IMR-90 (cell line): ENCODE measurements around the gene KRT35. TPM values are rescaled to one million over a fixed set of nuclear protein-coding genes. Genes with fewer than 3 reads are reported as not detected.

Experiments used
- ATAC-seq: fragments of 200-7000 bp; cut with Tn5 transposase; 2 replicates; pipeline ENCODE4 v1.9.1; 2020; ENCODE audit warnings: low read depth, mild to moderate bottlenecking, moderate library complexity
- BruUV-seq: library from RNA; stranded (reverse); fragments of 400-500 nt; replicated peaks from 2 replicates; lab custom pipeline; 2021; lab: Mats Ljungman, UMichigan
- CTCF ChIA-PET: fragments of 300-600 bp; formaldehyde crosslinking; extraction: SDS; loops from one replicate; lab custom pipeline; 2021; ENCODE audit warnings: antibody characterized with exemption; lab: Yijun Ruan, JAX
- POLR2A ChIA-PET: fragments of 300-600 bp; sonication (Branson Sonifier 250); formaldehyde crosslinking; loops from one replicate; lab custom pipeline; 2022; ENCODE audit warnings: antibody characterized with exemption; ENCODE audit not compliant: unreplicated experiment; lab: Charles Lee
- DNase-seq: peaks from one replicate; pipeline ENCODE4 v3.0.0; 2013
- H2AFZ ChIP-seq: replicated peaks from 2 replicates; pipeline ENCODE3; 2013; ENCODE audit warnings: low read length, mild to moderate bottlenecking; ENCODE audit not compliant: poor library complexity
- H2AK5ac ChIP-seq: 2 replicates; pipeline ENCODE4 v1.6.1; 2013; ENCODE audit warnings: low read depth, low read length, inconsistent platforms
- H2AK9ac ChIP-seq: replicated peaks from 2 replicates; pipeline ENCODE3; 2013; ENCODE audit warnings: mild to moderate bottlenecking, low read depth, low read length, moderate library complexity; ENCODE audit not compliant: poor library complexity
- H2BK120ac ChIP-seq: 2 replicates; pipeline ENCODE4 v1.6.1; 2013; ENCODE audit warnings: low read depth, low read length, inconsistent platforms
- H2BK15ac ChIP-seq: 3 replicates; pipeline ENCODE4 v1.6.1; 2013; ENCODE audit warnings: low read depth, low read length, inconsistent platforms
- H2BK20ac ChIP-seq: 2 replicates; pipeline ENCODE4 v1.6.1; 2013; ENCODE audit warnings: low read depth, mild to moderate bottlenecking, inconsistent platforms, low read length, moderate library complexity
- H2BK5ac ChIP-seq: 2 replicates; pipeline ENCODE4 v1.6.1; 2013; ENCODE audit warnings: mild to moderate bottlenecking, low read depth, low read length, inconsistent platforms; ENCODE audit not compliant: poor library complexity, severe bottlenecking
- H3K14ac ChIP-seq: replicated peaks from 2 replicates; pipeline ENCODE4 v1.6.1; 2013; ENCODE audit warnings: low read depth, low read length, inconsistent platforms
- H3K18ac ChIP-seq: 2 replicates; pipeline ENCODE4 v1.6.1; 2013; ENCODE audit warnings: low read depth, low read length, control low read depth
- H3K23ac ChIP-seq: 2 replicates; pipeline ENCODE4 v1.6.1; 2013; ENCODE audit warnings: low read depth, low read length, inconsistent platforms
- H3K27ac ChIP-seq: 2 replicates; pipeline ENCODE4 v1.5.1; 2013; ENCODE audit warnings: mild to moderate bottlenecking, control low read depth, low read length; ENCODE audit not compliant: insufficient read depth
- H3K27me3 ChIP-seq: 2 replicates; pipeline ENCODE4 v1.6.1; 2013; ENCODE audit warnings: low read length; ENCODE audit not compliant: control insufficient read depth, insufficient read depth
- H3K36me3 ChIP-seq: 2 replicates; pipeline ENCODE4 v1.6.1; 2013; ENCODE audit warnings: low read length, mixed read lengths; ENCODE audit not compliant: control insufficient read depth, insufficient read depth
- H3K4ac ChIP-seq: 2 replicates; pipeline ENCODE4 v1.6.1; 2013; ENCODE audit warnings: low read depth, low read length, inconsistent platforms
- H3K4me1 ChIP-seq: 2 replicates; pipeline ENCODE4 v1.6.1; 2013; ENCODE audit warnings: low read length, mixed read lengths; ENCODE audit not compliant: control insufficient read depth, insufficient read depth
- H3K4me2 ChIP-seq: 2 replicates; pipeline ENCODE4 v1.6.1; 2013; ENCODE audit warnings: low read depth, mild to moderate bottlenecking, control low read depth, low read length, moderate library complexity
- H3K4me3 ChIP-seq: 2 replicates; pipeline ENCODE4 v1.5.1; 2013; ENCODE audit warnings: low read depth, mild to moderate bottlenecking, control low read depth, low read length, moderate library complexity; ENCODE audit not compliant: insufficient read depth
- H3K56ac ChIP-seq: 2 replicates; pipeline ENCODE4 v1.6.1; 2013; ENCODE audit warnings: low read length, inconsistent platforms; ENCODE audit not compliant: insufficient read depth; ENCODE audit errors: extremely low read depth
- H3K79me1 ChIP-seq, 2 experiments: 2 replicates each; pipeline ENCODE4 v1.6.1; 2013; ENCODE audit warnings: low read length in 2 of 2, inconsistent platforms in 1 of 2, low read depth in 1 of 2
- H3K9ac ChIP-seq: 2 replicates; pipeline ENCODE4 v1.6.1; 2013; ENCODE audit warnings: low read depth, low read length, control low read depth
- H3K9me1 ChIP-seq: 2 replicates; pipeline ENCODE4 v1.6.1; 2013; ENCODE audit warnings: low read length, inconsistent platforms; ENCODE audit not compliant: insufficient read depth
- H3K9me3 ChIP-seq: 2 replicates; pipeline ENCODE4 v1.6.1; 2013; ENCODE audit warnings: low read length; ENCODE audit not compliant: control insufficient read depth, insufficient read depth
- H4K20me1 ChIP-seq: 2 replicates; pipeline ENCODE4 v1.6.1; 2013; ENCODE audit warnings: low read length, inconsistent platforms; ENCODE audit not compliant: insufficient read depth
- H4K5ac ChIP-seq: 2 replicates; pipeline ENCODE4 v1.6.1; 2013; ENCODE audit warnings: mild to moderate bottlenecking, low read depth, low read length, control low read depth
- H4K8ac ChIP-seq, 2 experiments: 2 replicates each; pipeline ENCODE4 v1.6.1; 2013; ENCODE audit warnings: low read depth in 2 of 2, low read length in 2 of 2, control low read depth in 1 of 2, inconsistent platforms in 1 of 2
- H4K91ac ChIP-seq: 2 replicates; pipeline ENCODE4 v1.6.1; 2013; ENCODE audit warnings: low read depth, low read length, inconsistent platforms; ENCODE audit not compliant: insufficient read depth
- CHD1 ChIP-seq: IDR thresholded peaks from 2 replicates; pipeline ENCODE4 v1.6.1; 2012; ENCODE audit warnings: low read depth, low read length, improper control_type of control experiment
- RAD21 ChIP-seq: IDR thresholded peaks from 2 replicates; pipeline ENCODE4 v1.6.1; 2012; ENCODE audit warnings: low read length, improper control_type of control experiment
- WGBS, 2 experiments: methylation state at CpG; one replicate each; pipeline versions ENCODE4 v1.1.5 to v1.1.7; 2013; ENCODE audit warnings: missing lambda C conversion rate in 2 of 2; ENCODE audit not compliant: insufficient read length in 1 of 2; ENCODE audit errors: extremely low coverage in 2 of 2; 5-methylcytosine and 5-hydroxymethylcytosine counted together
- dilution Hi-C: fragments of 300-500 bp; cut with HindIII; formaldehyde crosslinking; loops from one replicate; pipeline ENCODE4 v1.14.3; 2018; ENCODE audit warnings: low sequenced_read_pairs; ENCODE audit not compliant: unreplicated experiment
- in situ Hi-C: fragments of 300-500 bp; cut with MboI; formaldehyde crosslinking; loops from 3 replicates; pipeline ENCODE4 v1.14.3; 2019; ENCODE audit warnings: low sequenced_read_pairs, inconsistent platforms, mixed read lengths
- intact Hi-C: fragments of 100-400 bp; cut with micrococcal nuclease; formaldehyde crosslinking; loops from 2 replicates; pipeline ENCODE4 v1.10.0; 2022
- polyA plus RNA-seq, 3 experiments: library from polyadenylated mRNA; depleted of rRNA; stranded (reverse); fragments of >200 nt; gene quantifications; 2 replicates each; pipeline ENCODE4 v1.2.3, GENCODE V29; 2012; ENCODE audit warnings: low replicate concordance in 1 of 3
- total RNA-seq: library from RNA; depleted of rRNA; stranded (reverse); fragments of >200 nt; gene quantifications from 2 replicates; pipeline ENCODE4 v1.2.3, GENCODE V29; 2012

Gene KRT35
- total and polyA plus RNA-seq, 2 of the 4 experiments (the other 2 are of a cell fraction) = not detected

- Histone ChIP-seq H3K56ac (no peak overlapping the region), H2AFZ (peak overlapping the region; percentile 84)
- 83% methylated on average over 1 of the region's 5 CpGs; no CpG with 5 or more reads in 1 of the 2 experiments for WGBS, 2 experiments
Observed at GRCh38 chr17:41499714-41500113, 18.8 kb upstream of the KRT35 start.

More at GRCh38 chr17:41499714-41500113, 18.8 kb upstream of the KRT35 start:
- peak overlapping the region; percentile 69 for H2BK20ac ChIP-seq
- TF ChIP-seq CHD1 (no peak), RAD21 (no peak)
- DNase-seq (no peak), ATAC-seq (no peak)
- no peaks in the 10 kb centered on the region for H3K9me3 ChIP-seq
- H2BK15ac ChIP-seq = peak overlapping the region; percentile 64; the same call in 2 of the 3 replicates
- H2AK5ac ChIP-seq = peak overlapping the region; percentile 94
- H3K27ac ChIP-seq = no peak overlapping the region; the same call in 1 of the 2 replicates
- H3K4me3 ChIP-seq = no peak overlapping the region
- peak overlapping the region; percentile 89 for H2AK9ac ChIP-seq
- ChIA-PET POLR2A (no interaction called here), CTCF (interaction anchor here (1.0 kb wide), 1 partner anchor 148 kb away, joined by 3 read pairs; no protein-coding TSS in a partner anchor)
- H3K18ac ChIP-seq = no peak overlapping the region
- peak overlapping the region; percentile 86 for H4K91ac ChIP-seq
- no peaks in the 10 kb centered on the region for H4K20me1 ChIP-seq
- H3K4me2 ChIP-seq = no peak overlapping the region
- H3K36me3 ChIP-seq = no peaks in the 10 kb centered on the region
- H3K79me1 ChIP-seq = no peaks in the 10 kb centered on the region
- peak overlapping the region; percentile 88 for H3K14ac ChIP-seq
- H3K4ac ChIP-seq = peak overlapping the region; percentile 86
- H4K5ac ChIP-seq = no peak overlapping the region; the same call in 1 of the 2 replicates
- H3K4me1 ChIP-seq = peaks cover 16% of the 10 kb centered on the region
- peaks cover 21% of the 10 kb centered on the region for H3K9me1 ChIP-seq
- peak overlapping the region; percentile 76; the same call in 1 of the 2 replicates for H3K23ac ChIP-seq
- H2BK5ac ChIP-seq = peak overlapping the region; percentile 12
- dilution Hi-C loops (no loop called here), in situ Hi-C loops (no loop called here), intact Hi-C loops (loop anchor here (5.0 kb wide), 1 partner anchor 437 kb away; the partner anchor contains the start of gene KRTAP2-3)
- BruUV-seq = no TSS peak
- H4K8ac ChIP-seq = peak overlapping the region; percentile 64 to 77
- H3K9ac ChIP-seq = no peak overlapping the region
- H2BK120ac ChIP-seq = peak overlapping the region; percentile 91
- no peaks in the 10 kb centered on the region for H3K27me3 ChIP-seq
